GM23338 (cell line): Measurements from ENCODE around the gene C18orf54. TPM values are rescaled to one million over a fixed set of nuclear protein-coding genes. Genes with fewer than 3 reads are reported as not detected.

Experiments used
- ATAC-seq: fragments of 200-7000 bp; cut with Tn5 transposase; 3 replicates; pipeline ENCODE4 v1.9.1; 2020
- DNase-seq: peaks from one replicate; pipeline ENCODE4 v3.0.0-alpha.2; 2015; ENCODE audit warnings: low spot score
- H2AFZ ChIP-seq: fragments of 200-600 bp; sonication (generic); 2 replicates; pipeline ENCODE4 v1.8.0; 2016; ENCODE audit warnings: antibody characterized with exemption, mild to moderate bottlenecking, moderate library complexity
- H3F3A ChIP-seq: fragments of 200-600 bp; sonication (generic); replicated peaks from 2 replicates; pipeline ENCODE4 v1.8.0; 2017; ENCODE audit warnings: antibody characterized with exemption, mixed run types, low read depth
- H3K27ac ChIP-seq: fragments of 200-600 bp; sonication (generic); 2 replicates; pipeline ENCODE4 v1.6.1; 2016; ENCODE audit warnings: low read depth
- H3K27me3 ChIP-seq: fragments of 200-600 bp; sonication (generic); 2 replicates; pipeline ENCODE4 v1.8.0; 2016; ENCODE audit warnings: mild to moderate bottlenecking, mixed run types, moderate library complexity; ENCODE audit not compliant: insufficient read depth
- H3K36me3 ChIP-seq: fragments of 200-600 bp; sonication (generic); 2 replicates; pipeline ENCODE4 v1.8.0; 2016; ENCODE audit warnings: mild to moderate bottlenecking; ENCODE audit not compliant: insufficient read depth
- H3K4me1 ChIP-seq: fragments of 200-600 bp; sonication (generic); 2 replicates; pipeline ENCODE4 v1.8.0; 2016; ENCODE audit warnings: mild to moderate bottlenecking, moderate library complexity; ENCODE audit not compliant: insufficient read depth
- H3K4me2 ChIP-seq: fragments of 200-600 bp; sonication (generic); 2 replicates; pipeline ENCODE4 v1.7.1; 2017; ENCODE audit warnings: mixed run types
- H3K4me3 ChIP-seq: fragments of 200-600 bp; sonication (generic); 2 replicates; pipeline ENCODE4 v1.6.1; 2016; ENCODE audit warnings: mixed run types
- H3K79me2 ChIP-seq: fragments of 200-600 bp; sonication (generic); replicated peaks from 2 replicates; pipeline ENCODE4 v1.8.0; 2017; ENCODE audit warnings: mild to moderate bottlenecking; ENCODE audit not compliant: insufficient read depth
- H3K9me2 ChIP-seq: fragments of 200-600 bp; sonication (generic); 2 replicates; pipeline ENCODE4 v1.8.0; 2017; ENCODE audit not compliant: insufficient read depth
- H4K20me1 ChIP-seq: fragments of 200-600 bp; sonication (generic); replicated peaks from 2 replicates; pipeline ENCODE4 v1.8.0; 2017; ENCODE audit warnings: mild to moderate bottlenecking; ENCODE audit not compliant: insufficient read depth
- H3K27ac Mint-ChIP-seq: 2 replicates; pipeline ENCODE4 v1.8.0; 2020; ENCODE audit warnings: inconsistent platforms, mild to moderate bottlenecking, moderate library complexity, mixed read lengths
- H3K27me3 Mint-ChIP-seq: 3 replicates; pipeline ENCODE4 v1.8.0; 2022; ENCODE audit warnings: low read depth, mild to moderate bottlenecking, moderate library complexity, mixed read lengths, inconsistent platforms; ENCODE audit not compliant: insufficient read depth, poor library complexity
- H3K36me3 Mint-ChIP-seq: 3 replicates; pipeline ENCODE4 v1.8.0; 2021; ENCODE audit warnings: low read depth, mild to moderate bottlenecking, inconsistent platforms, moderate library complexity, mixed read lengths
- H3K4me1 Mint-ChIP-seq: 3 replicates; pipeline ENCODE4 v1.8.0; 2020; ENCODE audit warnings: mild to moderate bottlenecking, inconsistent platforms, mixed read lengths
- H3K4me3 Mint-ChIP-seq: 3 replicates; pipeline ENCODE4 v1.8.0; 2021; ENCODE audit warnings: moderate library complexity, mild to moderate bottlenecking, inconsistent platforms, mixed read lengths
- H3K9me3 Mint-ChIP-seq: 3 replicates; pipeline ENCODE4 v1.8.0; 2020; ENCODE audit warnings: moderate library complexity, mild to moderate bottlenecking, inconsistent platforms, mixed read lengths
- CREB1 ChIP-seq: fragments of 250-450 bp; sonication (Bioruptor Pico); IDR thresholded peaks from 2 replicates; pipeline ENCODE4 v1.5.0; 2020; ENCODE audit warnings: low read depth, mild to moderate bottlenecking, moderate library complexity
- CTCF ChIP-seq, 2 experiments: fragments of 200-600 bp in 1 of 2; sonication (generic) in 1 of 2; conservative IDR thresholded peaks; 2 replicates each; pipeline versions ENCODE4 v1.5.1 to v1.6.1; 2016 to 2017; ENCODE audit warnings: antibody characterized with exemption in 2 of 2, low read depth in 2 of 2, mild to moderate bottlenecking in 2 of 2, moderate library complexity in 1 of 2
- ETS1 ChIP-seq: IDR thresholded peaks from 2 replicates; pipeline ENCODE4 v1.6.1; 2016; ENCODE audit warnings: antibody characterized with exemption
- EZH2 ChIP-seq: fragments of 200-600 bp; sonication (generic); IDR thresholded peaks from one replicate; pipeline ENCODE4 v1.8.0; 2017; ENCODE audit warnings: antibody characterized with exemption, mild to moderate bottlenecking, low read depth; ENCODE audit not compliant: unreplicated experiment
- EZH2phosphoT487 ChIP-seq: fragments of 200-600 bp; sonication (generic); IDR thresholded peaks from one replicate; pipeline ENCODE4 v1.8.1; 2018; ENCODE audit warnings: antibody characterized with exemption; ENCODE audit not compliant: unreplicated experiment
- JUNB ChIP-seq: IDR thresholded peaks from one replicate; pipeline ENCODE4 v1.6.1; 2016; ENCODE audit warnings: antibody characterized with exemption; ENCODE audit not compliant: unreplicated experiment
- NANOG ChIP-seq: IDR thresholded peaks from 2 replicates; pipeline ENCODE4 v1.6.1; 2016; ENCODE audit warnings: antibody characterized with exemption, borderline replicate concordance
- POLR2AphosphoS5 ChIP-seq: IDR thresholded peaks from 2 replicates; pipeline ENCODE4 v1.6.1; 2016; ENCODE audit warnings: antibody characterized with exemption, low read depth
- STAT1 ChIP-seq: IDR thresholded peaks from one replicate; pipeline ENCODE4 v1.6.1; 2016; ENCODE audit warnings: antibody characterized with exemption; ENCODE audit not compliant: unreplicated experiment
- ZNF114 ChIP-seq: fragments of 250-450 bp; sonication (Bioruptor Pico); IDR thresholded peaks from 2 replicates; pipeline ENCODE4 v1.5.0; 2020; ENCODE audit warnings: mild to moderate bottlenecking, moderate library complexity
- ZNF331 ChIP-seq: fragments of 250-450 bp; sonication (Bioruptor Pico); IDR thresholded peaks from 2 replicates; pipeline ENCODE4 v1.5.0; 2020; ENCODE audit warnings: low read depth, mild to moderate bottlenecking, moderate library complexity
- polyA plus RNA-seq: library from polyadenylated mRNA; unstranded; fragments of >200 nt; fragmentation: Nextera tagmentation; extraction: Ambion mirVana; gene quantifications from 2 replicates; pipeline ENCODE4 v1.2.1, GENCODE V29; 2016
- total RNA-seq: library from RNA; depleted of rRNA; stranded (reverse); fragments of >200 nt; shearing (Covaris generic); gene quantifications from 2 replicates; pipeline ENCODE4 v1.2.3, GENCODE V29; 2014
- TF ChIP-seq, protein P1 (sequence below): fragments of 250-450 bp; sonication (Bioruptor Pico); IDR thresholded peaks from 2 replicates; pipeline ENCODE4 v1.5.0; 2020; ENCODE audit warnings: mild to moderate bottlenecking, moderate library complexity
- TF ChIP-seq, protein P2 (sequence below): IDR thresholded peaks from one replicate; pipeline ENCODE4 v1.6.1; 2018; ENCODE audit warnings: antibody characterized with exemption; ENCODE audit not compliant: unreplicated experiment

Gene C18orf54
- total and polyA plus RNA-seq, 2 experiments from 2014 or later, result 13.9 to 29.6 TPM

GRCh38 chr18:54335638-54336173 lies 22.0 kb upstream of the C18orf54 start (continued):
- no peak for TF ChIP-seq CTCF (conservative IDR thresholded peaks at IDR 0.05; ENCODE audit: low read depth in 2 of 2)
- no peak for TF ChIP-seq ETS1
- TF ChIP-seq STAT1, result no peak
- TF ChIP-seq POLR2AphosphoS5, result no peak
- no peak for TF ChIP-seq ZNF114 (CRISPR knock-in tag)
- no peak for TF ChIP-seq EZH2phosphoT487
- no peak for TF ChIP-seq JUNB

GRCh38 chr18:54338230-54338629 lies 19.5 kb upstream of the C18orf54 start:
- H3K27ac ChIP-seq, result no peak overlapping the region
- no peaks in the 10 kb centered on the region for H3K27me3 ChIP-seq
- DNase-seq (no peak), ATAC-seq (no peak)
- no peaks in the 10 kb centered on the region for H4K20me1 ChIP-seq
- H3K4me3 Mint-ChIP-seq, result no peak overlapping the region
- no peak overlapping the region for H3K27ac Mint-ChIP-seq
- peak overlapping the region; percentile 49; the same call in 1 of the 2 replicates for H2AFZ ChIP-seq
- no peaks in the 10 kb centered on the region for H3K4me1 Mint-ChIP-seq
- H3K4me3 ChIP-seq, result no peak overlapping the region
- peaks cover 17% of the 10 kb centered on the region for H3K9me3 Mint-ChIP-seq
- no peaks in the 10 kb centered on the region for H3K4me1 ChIP-seq
- H3F3A ChIP-seq, result no peaks in the 10 kb centered on the region
- no peaks in the 10 kb centered on the region for H3K36me3 ChIP-seq
- no peaks in the 10 kb centered on the region for H3K79me2 ChIP-seq
- no peak overlapping the region for H3K4me2 ChIP-seq
- H3K27me3 Mint-ChIP-seq, result peaks cover 2% of the 10 kb centered on the region
- H3K9me2 ChIP-seq, result no peaks in the 10 kb centered on the region
- H3K36me3 Mint-ChIP-seq, result peaks cover 7% of the 10 kb centered on the region
- TF ChIP-seq JUNB (no peak), STAT1 (no peak), ZNF114 (CRISPR knock-in tag) (no peak), NANOG (no peak), CREB1 (CRISPR knock-in tag) (no peak), EZH2 (no peak), EZH2phosphoT487 (no peak), ZNF331 (no peak), POLR2AphosphoS5 (no peak)
- TF ChIP-seq, protein P1, sequence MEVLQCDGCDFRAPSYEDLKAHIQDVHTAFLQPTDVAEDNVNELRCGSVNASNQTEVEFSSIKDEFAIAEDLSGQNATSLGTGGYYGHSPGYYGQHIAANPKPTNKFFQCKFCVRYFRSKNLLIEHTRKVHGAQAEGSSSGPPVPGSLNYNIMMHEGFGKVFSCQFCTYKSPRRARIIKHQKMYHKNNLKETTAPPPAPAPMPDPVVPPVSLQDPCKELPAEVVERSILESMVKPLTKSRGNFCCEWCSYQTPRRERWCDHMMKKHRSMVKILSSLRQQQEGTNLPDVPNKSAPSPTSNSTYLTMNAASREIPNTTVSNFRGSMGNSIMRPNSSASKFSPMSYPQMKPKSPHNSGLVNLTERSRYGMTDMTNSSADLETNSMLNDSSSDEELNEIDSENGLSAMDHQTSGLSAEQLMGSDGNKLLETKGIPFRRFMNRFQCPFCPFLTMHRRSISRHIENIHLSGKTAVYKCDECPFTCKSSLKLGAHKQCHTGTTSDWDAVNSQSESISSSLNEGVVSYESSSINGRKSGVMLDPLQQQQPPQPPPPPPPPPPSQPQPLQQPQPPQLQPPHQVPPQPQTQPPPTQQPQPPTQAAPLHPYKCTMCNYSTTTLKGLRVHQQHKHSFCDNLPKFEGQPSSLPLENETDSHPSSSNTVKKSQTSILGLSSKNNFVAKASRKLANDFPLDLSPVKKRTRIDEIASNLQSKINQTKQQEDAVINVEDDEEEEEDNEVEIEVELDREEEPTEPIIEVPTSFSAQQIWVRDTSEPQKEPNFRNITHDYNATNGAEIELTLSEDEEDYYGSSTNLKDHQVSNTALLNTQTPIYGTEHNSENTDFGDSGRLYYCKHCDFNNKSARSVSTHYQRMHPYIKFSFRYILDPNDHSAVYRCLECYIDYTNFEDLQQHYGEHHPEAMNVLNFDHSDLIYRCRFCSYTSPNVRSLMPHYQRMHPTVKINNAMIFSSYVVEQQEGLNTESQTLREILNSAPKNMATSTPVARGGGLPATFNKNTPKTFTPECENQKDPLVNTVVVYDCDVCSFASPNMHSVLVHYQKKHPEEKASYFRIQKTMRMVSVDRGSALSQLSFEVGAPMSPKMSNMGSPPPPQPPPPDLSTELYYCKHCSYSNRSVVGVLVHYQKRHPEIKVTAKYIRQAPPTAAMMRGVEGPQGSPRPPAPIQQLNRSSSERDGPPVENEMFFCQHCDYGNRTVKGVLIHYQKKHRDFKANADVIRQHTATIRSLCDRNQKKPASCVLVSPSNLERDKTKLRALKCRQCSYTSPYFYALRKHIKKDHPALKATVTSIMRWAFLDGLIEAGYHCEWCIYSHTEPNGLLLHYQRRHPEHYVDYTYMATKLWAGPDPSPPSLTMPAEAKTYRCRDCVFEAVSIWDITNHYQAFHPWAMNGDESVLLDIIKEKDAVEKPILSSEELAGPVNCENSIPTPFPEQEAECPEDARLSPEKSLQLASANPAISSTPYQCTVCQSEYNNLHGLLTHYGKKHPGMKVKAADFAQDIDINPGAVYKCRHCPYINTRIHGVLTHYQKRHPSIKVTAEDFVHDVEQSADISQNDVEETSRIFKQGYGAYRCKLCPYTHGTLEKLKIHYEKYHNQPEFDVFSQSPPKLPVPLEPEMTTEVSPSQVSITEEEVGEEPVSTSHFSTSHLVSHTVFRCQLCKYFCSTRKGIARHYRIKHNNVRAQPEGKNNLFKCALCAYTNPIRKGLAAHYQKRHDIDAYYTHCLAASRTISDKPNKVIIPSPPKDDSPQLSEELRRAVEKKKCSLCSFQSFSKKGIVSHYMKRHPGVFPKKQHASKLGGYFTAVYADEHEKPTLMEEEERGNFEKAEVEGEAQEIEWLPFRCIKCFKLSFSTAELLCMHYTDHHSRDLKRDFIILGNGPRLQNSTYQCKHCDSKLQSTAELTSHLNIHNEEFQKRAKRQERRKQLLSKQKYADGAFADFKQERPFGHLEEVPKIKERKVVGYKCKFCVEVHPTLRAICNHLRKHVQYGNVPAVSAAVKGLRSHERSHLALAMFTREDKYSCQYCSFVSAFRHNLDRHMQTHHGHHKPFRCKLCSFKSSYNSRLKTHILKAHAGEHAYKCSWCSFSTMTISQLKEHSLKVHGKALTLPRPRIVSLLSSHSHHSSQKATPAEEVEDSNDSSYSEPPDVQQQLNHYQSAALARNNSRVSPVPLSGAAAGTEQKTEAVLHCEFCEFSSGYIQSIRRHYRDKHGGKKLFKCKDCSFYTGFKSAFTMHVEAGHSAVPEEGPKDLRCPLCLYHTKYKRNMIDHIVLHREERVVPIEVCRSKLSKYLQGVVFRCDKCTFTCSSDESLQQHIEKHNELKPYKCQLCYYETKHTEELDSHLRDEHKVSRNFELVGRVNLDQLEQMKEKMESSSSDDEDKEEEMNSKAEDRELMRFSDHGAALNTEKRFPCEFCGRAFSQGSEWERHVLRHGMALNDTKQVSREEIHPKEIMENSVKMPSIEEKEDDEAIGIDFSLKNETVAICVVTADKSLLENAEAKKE (CRISPR knock-in tag), result no peak
- TF ChIP-seq, protein P2, sequence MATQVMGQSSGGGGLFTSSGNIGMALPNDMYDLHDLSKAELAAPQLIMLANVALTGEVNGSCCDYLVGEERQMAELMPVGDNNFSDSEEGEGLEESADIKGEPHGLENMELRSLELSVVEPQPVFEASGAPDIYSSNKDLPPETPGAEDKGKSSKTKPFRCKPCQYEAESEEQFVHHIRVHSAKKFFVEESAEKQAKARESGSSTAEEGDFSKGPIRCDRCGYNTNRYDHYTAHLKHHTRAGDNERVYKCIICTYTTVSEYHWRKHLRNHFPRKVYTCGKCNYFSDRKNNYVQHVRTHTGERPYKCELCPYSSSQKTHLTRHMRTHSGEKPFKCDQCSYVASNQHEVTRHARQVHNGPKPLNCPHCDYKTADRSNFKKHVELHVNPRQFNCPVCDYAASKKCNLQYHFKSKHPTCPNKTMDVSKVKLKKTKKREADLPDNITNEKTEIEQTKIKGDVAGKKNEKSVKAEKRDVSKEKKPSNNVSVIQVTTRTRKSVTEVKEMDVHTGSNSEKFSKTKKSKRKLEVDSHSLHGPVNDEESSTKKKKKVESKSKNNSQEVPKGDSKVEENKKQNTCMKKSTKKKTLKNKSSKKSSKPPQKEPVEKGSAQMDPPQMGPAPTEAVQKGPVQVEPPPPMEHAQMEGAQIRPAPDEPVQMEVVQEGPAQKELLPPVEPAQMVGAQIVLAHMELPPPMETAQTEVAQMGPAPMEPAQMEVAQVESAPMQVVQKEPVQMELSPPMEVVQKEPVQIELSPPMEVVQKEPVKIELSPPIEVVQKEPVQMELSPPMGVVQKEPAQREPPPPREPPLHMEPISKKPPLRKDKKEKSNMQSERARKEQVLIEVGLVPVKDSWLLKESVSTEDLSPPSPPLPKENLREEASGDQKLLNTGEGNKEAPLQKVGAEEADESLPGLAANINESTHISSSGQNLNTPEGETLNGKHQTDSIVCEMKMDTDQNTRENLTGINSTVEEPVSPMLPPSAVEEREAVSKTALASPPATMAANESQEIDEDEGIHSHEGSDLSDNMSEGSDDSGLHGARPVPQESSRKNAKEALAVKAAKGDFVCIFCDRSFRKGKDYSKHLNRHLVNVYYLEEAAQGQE, result no peak
